ENCODE data around the gene TBATA. TPM values are rescaled to one million over a fixed set of nuclear protein-coding genes. Genes with fewer than 3 reads are reported as not detected.

The TBATA gene
- total RNA-seq, 5 donors from 2014 or later (not counting 1 experiment from before 2014, with no cell fraction given), result not detected

- POLR2A ChIA-PET, result no interaction called here
- Histone ChIP-seq H3K9me3 (no peaks in the 10 kb centered on the region), H3K27ac (ENCODE audit: low read length) (no peak overlapping the region), H3K36me3 (ENCODE audit: control insufficient read depth in 2 of 2, extremely low read depth in 1 of 2, insufficient read depth in 1 of 2, low read length in 1 of 2) (no peaks in the 10 kb centered on the region), H3K4me1 (ENCODE audit: control insufficient read depth in 1 of 2, extremely low read depth in 1 of 2, insufficient read depth in 2 of 2, low read length in 2 of 2) (no peaks in the 10 kb centered on the region), H3K27me3 (replicated peaks in 1 of 2; ENCODE audit: control insufficient read depth in 2 of 2, extremely low read depth in 1 of 2, insufficient read depth in 2 of 2, low read length in 1 of 2) (peaks cover 0 to 18% of the 10 kb centered on the region in 2 experiments), H3K4me3 (ENCODE audit: control insufficient read depth in 1 of 2, extremely low read depth in 1 of 2, low read length in 1 of 2) (no peak overlapping the region)
- H3K4me3 Mint-ChIP-seq, result no peak overlapping the region
- DNase-seq (no peak), ATAC-seq (replicated peaks in 1 of 4) (no peak)
- H3K4me1 Mint-ChIP-seq, result peaks cover 4 to 8% (median 8%) of the 10 kb centered on the region in 3 donors
- H3K36me3 Mint-ChIP-seq, result no peaks in the 10 kb centered on the region
- no peaks in the 10 kb centered on the region for H3K27me3 Mint-ChIP-seq
- H3K27ac Mint-ChIP-seq, result no peak overlapping the region
- peaks cover 0 to 2% (median under 1%) of the 10 kb centered on the region in 3 donors for H3K9me3 Mint-ChIP-seq
- CTCF ChIA-PET, result interaction anchor here (0.5 to 2.0 kb wide), 4 partner anchors 192 to 211 kb away, joined by 3 to 15 read pairs (median 5); no protein-coding TSS in a partner anchor
- 84% methylated on average over 11 of the region's 12 CpGs for WGBS (ENCODE audit: insufficient coverage)
Observed at GRCh38 chr10:70760271-70760787, 24.8 kb downstream of the TBATA start.

- ATAC-seq (replicated peaks in 1 of 4) (no peak), DNase-seq (no peak)
- Mint-ChIP-seq H3K4me1 (peaks cover 4 to 8% (median 8%) of the 10 kb centered on the region in 3 donors), H3K4me3 (no peak overlapping the region), H3K27me3 (no peaks in the 10 kb centered on the region), H3K9me3 (no peaks in the 10 kb centered on the region), H3K36me3 (no peaks in the 10 kb centered on the region), H3K27ac (no peak overlapping the region)
- H3K4me3 ChIP-seq (ENCODE audit: control insufficient read depth in 1 of 2, extremely low read depth in 1 of 2, low read length in 1 of 2), result no peak overlapping the region
- CTCF ChIA-PET, result interaction anchor here (0.5 to 2.0 kb wide), 6 partner anchors 122 to 336 kb away, joined by 3 to 15 read pairs (median 4); no protein-coding TSS in a partner anchor
- POLR2A ChIA-PET, result no interaction called here
- WGBS (ENCODE audit: insufficient coverage), result 78% methylated on average over 4 of the region's 7 CpGs
- H3K27ac ChIP-seq (ENCODE audit: low read length), result no peak overlapping the region
- H3K36me3 ChIP-seq (ENCODE audit: control insufficient read depth in 2 of 2, extremely low read depth in 1 of 2, insufficient read depth in 1 of 2, low read length in 1 of 2), result no peaks in the 10 kb centered on the region
- no peaks in the 10 kb centered on the region for H3K9me3 ChIP-seq
- no peaks in the 10 kb centered on the region for H3K4me1 ChIP-seq (ENCODE audit: control insufficient read depth in 1 of 2, extremely low read depth in 1 of 2, insufficient read depth in 2 of 2, low read length in 2 of 2)
- peaks cover 0 to 21% of the 10 kb centered on the region in 2 experiments for H3K27me3 ChIP-seq (replicated peaks in 1 of 2; ENCODE audit: control insufficient read depth in 2 of 2, extremely low read depth in 1 of 2, insufficient read depth in 2 of 2, low read length in 1 of 2)
Observed at GRCh38 chr10:70759781-70760180, 25.4 kb downstream of the TBATA start.

- H3K27me3 ChIP-seq (replicated peaks in 1 of 2; ENCODE audit: control insufficient read depth in 2 of 2, extremely low read depth in 1 of 2, insufficient read depth in 2 of 2, low read length in 1 of 2), result peaks cover 0 to 22% of the 10 kb centered on the region in 2 experiments
- CTCF ChIA-PET, result interaction anchor here (0.5 to 2.2 kb wide), 16 partner anchors 13 to 895 kb away, joined by 3 to 15 read pairs (median 3); no protein-coding TSS in a partner anchor
- H3K9me3 ChIP-seq, result no peaks in the 10 kb centered on the region
- Mint-ChIP-seq H3K9me3 (no peaks in the 10 kb centered on the region), H3K4me1 (peaks cover 4 to 8% (median 8%) of the 10 kb centered on the region in 3 donors), H3K36me3 (no peaks in the 10 kb centered on the region), H3K4me3 (no peak overlapping the region), H3K27me3 (no peaks in the 10 kb centered on the region), H3K27ac (no peak overlapping the region)
- POLR2A ChIA-PET, result no interaction called here
- H3K4me3 ChIP-seq (ENCODE audit: control insufficient read depth in 1 of 2, extremely low read depth in 1 of 2, low read length in 1 of 2), result no peak overlapping the region
- ATAC-seq (replicated peaks in 1 of 4) (peak; percentile 37 to 52 (median 48)), DNase-seq (peak in 34 of 35 experiments; percentile 10 to 80 (median 48))
- no peaks in the 10 kb centered on the region for H3K36me3 ChIP-seq (ENCODE audit: control insufficient read depth in 2 of 2, extremely low read depth in 1 of 2, insufficient read depth in 1 of 2, low read length in 1 of 2)
- H3K27ac ChIP-seq (ENCODE audit: low read length), result no peak overlapping the region
- 24% methylated on average over 6 of the region's 7 CpGs for WGBS (ENCODE audit: insufficient coverage)
- no peaks in the 10 kb centered on the region for H3K4me1 ChIP-seq (ENCODE audit: control insufficient read depth in 1 of 2, extremely low read depth in 1 of 2, insufficient read depth in 2 of 2, low read length in 2 of 2)
Observed at GRCh38 chr10:70758757-70759514, 26.2 kb downstream of the TBATA start.

- Mint-ChIP-seq H3K4me3 (no peak overlapping the region), H3K9me3 (no peaks in the 10 kb centered on the region), H3K27me3 (no peaks in the 10 kb centered on the region), H3K4me1 (peaks cover 4 to 8% (median 8%) of the 10 kb centered on the region in 3 donors), H3K27ac (no peak overlapping the region), H3K36me3 (no peaks in the 10 kb centered on the region)
- WGBS (ENCODE audit: insufficient coverage), result 91% methylated on average over 9 of the region's 13 CpGs
- H3K27me3 ChIP-seq (replicated peaks in 1 of 2; ENCODE audit: control insufficient read depth in 2 of 2, extremely low read depth in 1 of 2, insufficient read depth in 2 of 2, low read length in 1 of 2), result peaks cover 0 to 22% of the 10 kb centered on the region in 2 experiments
- CTCF ChIA-PET, result interaction anchor here (0.6 to 2.2 kb wide), 7 partner anchors 179 to 209 kb away, joined by 3 to 10 read pairs (median 7); no protein-coding TSS in a partner anchor
- ATAC-seq (replicated peaks in 1 of 4), result no peak
- no peaks in the 10 kb centered on the region for H3K4me1 ChIP-seq (ENCODE audit: control insufficient read depth in 1 of 2, extremely low read depth in 1 of 2, insufficient read depth in 2 of 2, low read length in 2 of 2)
- DNase-seq, result no peak
- H3K4me3 ChIP-seq (ENCODE audit: control insufficient read depth in 1 of 2, extremely low read depth in 1 of 2, low read length in 1 of 2), result no peak overlapping the region
- no peak overlapping the region for H3K27ac ChIP-seq (ENCODE audit: low read length)
- POLR2A ChIA-PET, result interaction anchor here in 1 of 2 donors (0.5 kb wide), 1 partner anchor 16 kb away, joined by 4 read pairs; no protein-coding TSS in a partner anchor
- no peaks in the 10 kb centered on the region for H3K36me3 ChIP-seq (ENCODE audit: control insufficient read depth in 2 of 2, extremely low read depth in 1 of 2, insufficient read depth in 1 of 2, low read length in 1 of 2)
- H3K9me3 ChIP-seq, result no peaks in the 10 kb centered on the region
Observed at GRCh38 chr10:70757856-70758255, 27.3 kb downstream of the TBATA start.

GRCh38 chr10:70756700-70757360 is 28.3 kb downstream of the TBATA start:
- Histone ChIP-seq H3K4me3 (ENCODE audit: control insufficient read depth in 1 of 2, extremely low read depth in 1 of 2, low read length in 1 of 2) (no peak overlapping the region), H3K4me1 (ENCODE audit: control insufficient read depth in 1 of 2, extremely low read depth in 1 of 2, insufficient read depth in 2 of 2, low read length in 2 of 2) (no peaks in the 10 kb centered on the region), H3K9me3 (no peaks in the 10 kb centered on the region), H3K27me3 (replicated peaks in 1 of 2; ENCODE audit: control insufficient read depth in 2 of 2, extremely low read depth in 1 of 2, insufficient read depth in 2 of 2, low read length in 1 of 2) (peaks cover 0 to 19% of the 10 kb centered on the region in 2 experiments), H3K27ac (ENCODE audit: low read length) (no peak overlapping the region), H3K36me3 (ENCODE audit: control insufficient read depth in 2 of 2, extremely low read depth in 1 of 2, insufficient read depth in 1 of 2, low read length in 1 of 2) (no peaks in the 10 kb centered on the region)
- ChIA-PET POLR2A (no interaction called here), CTCF (interaction anchor here (0.6 to 2.2 kb wide), 4 partner anchors 178 to 207 kb away, joined by 3 to 8 read pairs (median 6); no protein-coding TSS in a partner anchor)
- no peaks in the 10 kb centered on the region for H3K9me3 Mint-ChIP-seq
- peaks cover 4 to 8% (median 8%) of the 10 kb centered on the region in 3 donors for H3K4me1 Mint-ChIP-seq
- no peak overlapping the region for H3K27ac Mint-ChIP-seq
- H3K27me3 Mint-ChIP-seq, result no peaks in the 10 kb centered on the region
- no peak for ATAC-seq (replicated peaks in 1 of 4)
- no peaks in the 10 kb centered on the region for H3K36me3 Mint-ChIP-seq
- no peak for DNase-seq
- no peak overlapping the region for H3K4me3 Mint-ChIP-seq
- 90% methylated on average over 6 of the region's 8 CpGs for WGBS (ENCODE audit: insufficient coverage)

All from T-cell (primary cell).